GM12892 (cell line): Measurements from ENCODE around the gene STX19. TPM values are rescaled to one million over a fixed set of nuclear protein-coding genes. Genes with fewer than 3 reads are reported as not detected.

ENCODE experiments used
- DNase-seq: peaks from one replicate; pipeline ENCODE4 v3.0.0; 2011; ENCODE audit not compliant: insufficient read length
- FAIRE-seq: peaks from 2 replicates; lab custom pipeline; 2011; peaks lifted over from hg19 to GRCh38; lab: Jason Lieb, UNC
- POLR2A ChIP-seq: IDR thresholded peaks from 2 replicates; pipeline ENCODE4 v1.6.1; 2011; ENCODE audit warnings: low read depth, low read length, control low read depth
- POLR2AphosphoS5 ChIP-seq: IDR thresholded peaks from 2 replicates; pipeline ENCODE4 v1.6.1; 2011; ENCODE audit warnings: low read depth, low read length, control low read depth
- TAF1 ChIP-seq: IDR thresholded peaks from 2 replicates; pipeline ENCODE4 v1.6.1; 2011; ENCODE audit warnings: low read depth, mild to moderate bottlenecking, control low read depth, low read length, borderline replicate concordance
- polyA plus RNA-seq: library from polyadenylated mRNA; unstranded; fragments of >200 nt; gene quantifications from one replicate; pipeline ENCODE4 v1.2.1, GENCODE V29; 2012; ENCODE audit warnings: missing spikeins, inconsistent platforms; ENCODE audit not compliant: missing spikeins

The STX19 gene
- polyA plus RNA-seq, result 0.47 TPM

DNA sequence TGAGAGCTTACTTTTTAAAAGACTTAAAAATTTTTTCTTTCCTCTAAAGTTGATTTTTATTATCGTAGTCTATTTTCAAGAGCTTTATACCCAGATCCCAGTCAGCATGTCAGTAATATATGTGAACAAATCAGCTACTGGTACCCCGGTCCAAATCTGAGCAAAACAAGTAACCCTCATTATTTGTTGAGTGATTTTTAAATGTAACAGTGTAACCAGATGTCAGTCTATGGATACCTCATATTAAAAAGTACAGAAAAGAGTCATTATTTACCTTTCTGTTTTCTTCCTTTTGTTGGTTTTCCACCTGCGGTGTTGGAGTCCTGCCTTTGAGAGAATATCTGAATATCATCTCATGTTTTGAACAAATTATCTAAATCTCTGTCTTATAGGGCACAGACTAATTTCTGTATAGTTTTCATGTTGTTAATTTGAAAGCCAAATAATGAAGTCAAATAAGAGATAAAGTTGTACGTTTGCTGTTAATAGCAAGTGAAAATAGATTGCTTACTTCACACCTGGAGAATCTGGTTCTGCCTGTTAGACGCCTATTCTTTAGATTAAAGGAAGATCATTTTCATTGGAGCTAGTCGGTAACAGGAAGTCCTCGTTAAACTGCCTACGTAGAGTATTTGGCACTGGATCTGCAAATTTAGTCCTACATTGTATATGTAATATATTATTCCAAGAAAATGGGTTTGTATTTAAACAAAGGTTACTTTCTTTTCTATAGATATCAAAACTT is at the start of gene STX19:
TSS of gene STX19 (minus strand) at position 505 of the 745 bp plus-strand sequence. CDS start 13,328 bp downstream, outside the sequence.
- DNase-seq (no peak), FAIRE-seq (peak; percentile 40)
- TF ChIP-seq TAF1, result no peak
- no peak for TF ChIP-seq POLR2AphosphoS5
- no peak for TF ChIP-seq POLR2A

DNA sequence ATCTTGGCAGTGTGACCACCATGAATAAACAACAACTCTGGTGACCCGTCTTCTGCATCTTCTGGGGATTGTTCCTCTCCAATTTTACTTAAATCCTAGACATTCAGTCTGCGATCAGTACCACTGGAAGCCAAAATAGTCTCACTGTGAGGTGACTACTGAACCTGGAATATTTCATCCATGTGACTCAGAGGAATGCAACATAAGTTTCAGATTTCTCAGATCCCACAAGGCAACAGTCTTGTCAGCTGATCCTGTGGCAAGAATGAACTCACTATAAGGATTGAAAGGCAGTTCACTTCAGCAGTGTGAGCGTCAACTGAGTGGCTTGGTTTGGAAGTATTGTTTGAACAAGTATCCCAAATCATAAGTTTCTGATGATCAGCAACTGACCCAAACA is 47.7 kb upstream of the STX19 start:
- no peak for DNase-seq
- TF ChIP-seq TAF1 (no peak), POLR2A (no peak), POLR2AphosphoS5 (no peak)
- FAIRE-seq, result no peak

DNA sequence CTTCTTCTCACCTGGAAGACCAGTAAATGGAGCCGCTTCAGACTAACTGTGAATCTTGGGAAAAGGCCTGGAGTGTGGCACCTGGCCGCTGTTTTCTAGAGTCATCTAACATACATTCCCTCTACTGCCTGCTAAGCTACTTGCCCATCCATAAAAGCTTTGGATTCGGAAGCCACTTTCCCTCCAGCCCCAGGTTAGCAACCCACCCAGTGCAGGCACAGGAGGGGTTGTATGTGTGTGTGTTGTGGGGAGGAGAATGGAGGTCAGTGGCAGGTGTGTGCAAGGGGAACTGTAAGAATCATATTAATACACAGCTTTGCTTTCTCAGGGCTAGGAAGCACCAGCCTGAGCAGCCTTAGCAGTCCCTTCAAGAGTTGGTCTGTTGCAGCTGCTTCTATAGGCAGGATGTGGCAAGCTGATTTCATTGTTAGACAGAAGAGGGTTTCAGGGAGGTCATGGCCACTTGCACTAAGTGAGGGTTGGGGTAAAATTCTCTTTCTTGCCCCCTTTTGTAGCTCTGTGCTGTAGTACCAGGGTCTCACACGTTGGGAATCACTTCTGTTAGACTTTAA is 43.4 kb upstream of the STX19 start:
- no peak for TF ChIP-seq POLR2A
- no peak for TF ChIP-seq TAF1
- TF ChIP-seq POLR2AphosphoS5, result no peak
- no peak for DNase-seq
- FAIRE-seq, result no peak

- FAIRE-seq (no peak), DNase-seq (no peak)
- TF ChIP-seq TAF1 (no peak), POLR2A (no peak), POLR2AphosphoS5 (no peak)
Observed at GRCh38 chr3:94070341-94070911, 42.0 kb upstream of the STX19 start.

DNA sequence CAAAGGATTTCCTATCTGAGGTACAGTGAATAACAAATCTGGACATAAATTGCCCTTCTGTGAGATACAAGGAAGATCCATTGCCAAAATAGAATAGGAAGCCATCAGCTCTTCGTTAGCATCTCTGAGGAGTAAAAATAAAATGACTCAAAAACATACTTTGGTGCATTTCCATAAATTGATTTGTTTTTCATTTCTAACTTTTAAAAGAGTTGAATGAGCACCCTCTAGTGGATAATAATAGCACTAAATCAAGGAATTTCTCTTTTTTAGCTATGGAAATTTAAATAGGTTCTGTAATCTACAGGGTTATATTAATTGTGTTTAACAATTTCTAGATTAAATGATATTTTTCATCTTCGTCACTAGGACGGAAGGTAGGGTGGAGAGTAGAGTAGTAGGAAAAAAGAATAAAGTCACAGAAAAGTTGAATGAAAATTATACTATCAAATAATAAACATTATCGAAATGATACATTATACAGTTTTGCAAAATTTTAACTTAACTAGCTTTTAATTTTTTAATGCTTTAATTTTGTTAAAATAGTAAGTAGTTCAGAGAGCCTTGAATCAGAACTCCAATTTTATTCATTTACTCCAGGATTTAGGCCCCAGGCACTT is 40.9 kb upstream of the STX19 start:
- no peak for DNase-seq
- TF ChIP-seq POLR2AphosphoS5, result no peak
- no peak for TF ChIP-seq POLR2A
- TF ChIP-seq TAF1, result no peak
- FAIRE-seq, result no peak

DNA sequence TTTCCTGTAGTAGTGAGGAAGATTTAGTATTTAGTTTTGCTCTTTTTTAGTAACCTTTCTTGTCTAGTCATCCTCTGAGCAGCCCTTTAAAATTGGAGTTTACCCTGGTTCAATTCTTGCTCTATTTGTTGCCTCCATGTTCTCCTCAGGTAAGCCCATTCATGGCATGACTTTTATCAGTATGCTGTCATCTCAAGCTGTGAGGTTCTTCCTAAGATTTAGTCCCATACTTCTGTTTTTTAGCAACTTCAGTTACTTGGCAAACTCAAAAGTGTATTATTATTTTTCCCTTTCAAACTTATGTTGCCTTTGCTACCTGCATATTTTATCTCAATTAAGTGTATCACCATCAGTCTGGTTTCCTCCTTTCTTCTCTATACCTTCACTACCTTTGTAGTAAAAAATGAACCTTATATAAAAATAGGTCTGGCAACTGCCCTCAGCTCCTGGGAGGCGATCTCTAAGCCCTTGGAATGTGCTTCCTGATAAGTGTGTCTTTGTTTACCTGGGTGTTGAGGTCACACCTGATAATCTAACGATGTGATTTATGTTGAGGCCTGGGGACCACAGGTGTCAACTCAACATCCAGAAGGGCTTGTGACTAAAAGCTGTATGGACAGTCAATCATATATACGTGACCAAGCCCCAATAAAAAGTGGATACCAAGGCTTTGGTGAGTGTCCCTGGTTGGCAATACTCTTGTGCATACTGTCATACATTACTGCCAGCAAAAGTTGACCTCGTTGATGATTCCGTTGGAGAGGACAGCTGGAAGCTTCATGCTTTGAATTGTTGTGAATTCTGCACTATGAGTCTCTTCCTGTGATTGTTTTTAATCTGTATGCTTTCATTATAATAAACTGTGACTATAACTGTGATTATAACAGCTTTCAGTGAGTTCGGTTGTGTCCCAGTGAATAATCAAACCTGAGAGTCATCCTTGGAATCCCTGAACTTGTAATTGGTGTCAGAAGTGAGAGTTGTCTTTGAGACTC is 38.4 kb upstream of the STX19 start:
- TF ChIP-seq POLR2A, result no peak
- no peak for TF ChIP-seq TAF1
- no peak for TF ChIP-seq POLR2AphosphoS5
- DNase-seq, result no peak
- FAIRE-seq, result no peak

- DNase-seq (no peak), FAIRE-seq (no peak)
- TF ChIP-seq TAF1 (no peak), POLR2AphosphoS5 (no peak), POLR2A (no peak)
Observed at GRCh38 chr3:94065819-94066480, 37.6 kb upstream of the STX19 start.

DNA sequence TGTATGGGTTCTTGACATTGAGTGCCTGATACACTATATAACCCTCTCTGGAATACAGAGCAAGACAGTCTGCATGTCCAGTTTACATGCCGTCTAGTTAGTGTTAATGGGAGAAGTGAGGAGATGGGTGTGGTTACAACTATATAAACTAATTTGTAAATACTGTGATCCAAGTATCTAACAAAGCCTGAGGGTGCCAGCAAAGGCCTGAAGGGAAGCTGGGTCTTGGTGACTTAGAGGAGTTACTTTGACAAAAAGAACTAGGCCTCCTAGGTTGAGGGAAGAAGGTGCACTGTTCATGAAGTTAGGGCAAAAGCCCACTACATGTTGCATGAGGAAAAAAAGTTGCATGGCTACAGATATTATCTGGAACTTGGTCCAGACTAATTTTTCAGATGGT is 36.7 kb upstream of the STX19 start:
- FAIRE-seq (no peak), DNase-seq (no peak)
- TF ChIP-seq POLR2AphosphoS5 (no peak), TAF1 (no peak), POLR2A (no peak)

GRCh38 chr3:94064243-94064860 is 36.0 kb upstream of the STX19 start:
- DNase-seq, result no peak
- FAIRE-seq, result no peak

More at GRCh38 chr3:94064243-94064860, 36.0 kb upstream of the STX19 start:
- TF ChIP-seq POLR2A (no peak), POLR2AphosphoS5 (no peak)
